ENCODE data around the gene UPK3BL2. TPM values are rescaled to one million over a fixed set of nuclear protein-coding genes. Genes with fewer than 3 reads are reported as not detected.
A peak's percentile ranks its signal among the peaks of the same experiment; 100 is the strongest.
"Not testable (repeated sequence)": the region's sequence is repeated elsewhere in the genome, so short reads cannot be mapped to it uniquely, and the experiment has no call there.

Gene UPK3BL2
- total and polyA plus RNA-seq, 2 donors (not counting 1 experiment from before 2014, with no cell fraction given): 1.4 to 3.8 TPM

- not testable (repeated sequence) for H3K27me3 ChIP-seq (ENCODE audit: control insufficient read depth, insufficient read depth, low read length); H4K20me1 ChIP-seq (ENCODE audit: control insufficient read depth, extremely low read depth, insufficient read depth, low read length); H3K9me3 ChIP-seq (ENCODE audit: control insufficient read depth, insufficient read depth, low read depth, low read length); H2AFZ ChIP-seq (ENCODE audit: low read length); H3K36me3 ChIP-seq (ENCODE audit: control insufficient read depth, insufficient read depth, low read length); H3K27ac ChIP-seq (ENCODE audit: insufficient read depth, low read length); H3K4me2 ChIP-seq (ENCODE audit: extremely low read depth, insufficient read depth, low read length); DNase-seq (ENCODE audit: low read depth in 2 of 2); H3K4me3 ChIP-seq (replicated peaks in 1 of 4; ENCODE audit: control extremely low read depth in 1 of 4, insufficient read depth in 1 of 4, low read depth in 3 of 4, low read length in 4 of 4); H3K4me1 ChIP-seq (ENCODE audit: control insufficient read depth, extremely low read depth, insufficient read depth, low read length); H3K79me2 ChIP-seq (ENCODE audit: control insufficient read depth, insufficient read depth, low read length); H3K9ac ChIP-seq (ENCODE audit: insufficient read depth, low read length)
Measured at GRCh38 chr7:102520797-102521196, 22.7 kb downstream of the UPK3BL2 start.

GRCh38 chr7:102517550-102518147 lies 25.8 kb downstream of the UPK3BL2 start, which contains the start of gene RASA4B:
Gene RASA4B, minus strand, starts transcription at chr7:102517777. Its CDS starts 67 bp downstream, at chr7:102517710.
- peak within 1 kb of the TSS in 1 of 4 experiments; percentile 26 for H3K4me3 ChIP-seq (replicated peaks in 1 of 4; ENCODE audit: control extremely low read depth in 1 of 4, insufficient read depth in 1 of 4, low read depth in 3 of 4, low read length in 4 of 4)
- H3K9me3 ChIP-seq (ENCODE audit: control insufficient read depth, insufficient read depth, low read depth, low read length); DNase-seq (ENCODE audit: low read depth in 2 of 2); H3K27me3 ChIP-seq (ENCODE audit: control insufficient read depth, insufficient read depth, low read length); H2AFZ ChIP-seq (ENCODE audit: low read length); H3K36me3 ChIP-seq (ENCODE audit: control insufficient read depth, insufficient read depth, low read length); H3K4me2 ChIP-seq (ENCODE audit: extremely low read depth, insufficient read depth, low read length); H4K20me1 ChIP-seq (ENCODE audit: control insufficient read depth, extremely low read depth, insufficient read depth, low read length); H3K27ac ChIP-seq (ENCODE audit: insufficient read depth, low read length); H3K79me2 ChIP-seq (ENCODE audit: control insufficient read depth, insufficient read depth, low read length); H3K9ac ChIP-seq (ENCODE audit: insufficient read depth, low read length); H3K4me1 ChIP-seq (ENCODE audit: control insufficient read depth, extremely low read depth, insufficient read depth, low read length): not testable (repeated sequence)

- not testable (repeated sequence) for H4K20me1 ChIP-seq (ENCODE audit: control insufficient read depth, extremely low read depth, insufficient read depth, low read length); H3K4me3 ChIP-seq (replicated peaks in 1 of 4; ENCODE audit: control extremely low read depth in 1 of 4, insufficient read depth in 1 of 4, low read depth in 3 of 4, low read length in 4 of 4); H3K4me1 ChIP-seq (ENCODE audit: control insufficient read depth, extremely low read depth, insufficient read depth, low read length); H3K79me2 ChIP-seq (ENCODE audit: control insufficient read depth, insufficient read depth, low read length); H3K36me3 ChIP-seq (ENCODE audit: control insufficient read depth, insufficient read depth, low read length); DNase-seq (ENCODE audit: low read depth in 2 of 2); H3K9ac ChIP-seq (ENCODE audit: insufficient read depth, low read length); H3K4me2 ChIP-seq (ENCODE audit: extremely low read depth, insufficient read depth, low read length); H3K27me3 ChIP-seq (ENCODE audit: control insufficient read depth, insufficient read depth, low read length); H3K9me3 ChIP-seq (ENCODE audit: control insufficient read depth, insufficient read depth, low read depth, low read length); H2AFZ ChIP-seq (ENCODE audit: low read length); H3K27ac ChIP-seq (ENCODE audit: insufficient read depth, low read length)
Measured at GRCh38 chr7:102516951-102517350, 26.5 kb downstream of the UPK3BL2 start.

GRCh38 chr7:102515889-102516288 lies 27.6 kb downstream of the UPK3BL2 start:
- not testable (repeated sequence) for H3K4me3 ChIP-seq (replicated peaks in 1 of 4; ENCODE audit: control extremely low read depth in 1 of 4, insufficient read depth in 1 of 4, low read depth in 3 of 4, low read length in 4 of 4); DNase-seq (ENCODE audit: low read depth in 2 of 2); H3K27ac ChIP-seq (ENCODE audit: insufficient read depth, low read length); H3K9ac ChIP-seq (ENCODE audit: insufficient read depth, low read length); H2AFZ ChIP-seq (ENCODE audit: low read length); H3K79me2 ChIP-seq (ENCODE audit: control insufficient read depth, insufficient read depth, low read length); H3K4me2 ChIP-seq (ENCODE audit: extremely low read depth, insufficient read depth, low read length); H3K9me3 ChIP-seq (ENCODE audit: control insufficient read depth, insufficient read depth, low read depth, low read length); H3K36me3 ChIP-seq (ENCODE audit: control insufficient read depth, insufficient read depth, low read length); H3K4me1 ChIP-seq (ENCODE audit: control insufficient read depth, extremely low read depth, insufficient read depth, low read length); H4K20me1 ChIP-seq (ENCODE audit: control insufficient read depth, extremely low read depth, insufficient read depth, low read length); H3K27me3 ChIP-seq (ENCODE audit: control insufficient read depth, insufficient read depth, low read length)

- DNase-seq (ENCODE audit: low read depth in 2 of 2); H3K36me3 ChIP-seq (ENCODE audit: control insufficient read depth, insufficient read depth, low read length); H3K27ac ChIP-seq (ENCODE audit: insufficient read depth, low read length): not testable (repeated sequence)
Measured at GRCh38 chr7:102514881-102515721, 28.4 kb downstream of the UPK3BL2 start.

GRCh38 chr7:102512642-102513221 lies 30.8 kb downstream of the UPK3BL2 start:
- not testable (repeated sequence) for H3K9me3 ChIP-seq (ENCODE audit: control insufficient read depth, insufficient read depth, low read depth, low read length); H3K4me1 ChIP-seq (ENCODE audit: control insufficient read depth, extremely low read depth, insufficient read depth, low read length); H3K9ac ChIP-seq (ENCODE audit: insufficient read depth, low read length); H4K20me1 ChIP-seq (ENCODE audit: control insufficient read depth, extremely low read depth, insufficient read depth, low read length); H3K27me3 ChIP-seq (ENCODE audit: control insufficient read depth, insufficient read depth, low read length); H3K27ac ChIP-seq (ENCODE audit: insufficient read depth, low read length); H3K36me3 ChIP-seq (ENCODE audit: control insufficient read depth, insufficient read depth, low read length); H3K79me2 ChIP-seq (ENCODE audit: control insufficient read depth, insufficient read depth, low read length); H2AFZ ChIP-seq (ENCODE audit: low read length)
- Histone ChIP-seq H3K4me3 (replicated peaks in 1 of 4; ENCODE audit: control extremely low read depth in 1 of 4, insufficient read depth in 1 of 4, low read depth in 3 of 4, low read length in 4 of 4) (peak overlapping the region in 2 of 4 experiments; percentile 15 to 37), H3K4me2 (ENCODE audit: extremely low read depth, insufficient read depth, low read length) (peak overlapping the region; percentile 71)
- peak; percentile 73 to 91 for DNase-seq (ENCODE audit: low read depth in 2 of 2)

More at GRCh38 chr7:102514881-102515721, 28.4 kb downstream of the UPK3BL2 start:
- not testable (repeated sequence) for H3K4me3 ChIP-seq (replicated peaks in 1 of 4; ENCODE audit: control extremely low read depth in 1 of 4, insufficient read depth in 1 of 4, low read depth in 3 of 4, low read length in 4 of 4); H3K4me1 ChIP-seq (ENCODE audit: control insufficient read depth, extremely low read depth, insufficient read depth, low read length); H3K4me2 ChIP-seq (ENCODE audit: extremely low read depth, insufficient read depth, low read length); H3K9me3 ChIP-seq (ENCODE audit: control insufficient read depth, insufficient read depth, low read depth, low read length); H3K79me2 ChIP-seq (ENCODE audit: control insufficient read depth, insufficient read depth, low read length); H4K20me1 ChIP-seq (ENCODE audit: control insufficient read depth, extremely low read depth, insufficient read depth, low read length); H3K27me3 ChIP-seq (ENCODE audit: control insufficient read depth, insufficient read depth, low read length); H2AFZ ChIP-seq (ENCODE audit: low read length); H3K9ac ChIP-seq (ENCODE audit: insufficient read depth, low read length)

Data from fibroblast of lung (primary cell).